ENCODE measurements around the gene MED4. TPM values are rescaled to one million over a fixed set of nuclear protein-coding genes. Genes with fewer than 3 reads are reported as not detected.

The MED4 gene
- total RNA-seq, 1 experiment from 2014 or later: 50.6 TPM

- no peaks in the 10 kb centered on the region for H3K9me3 ChIP-seq (ENCODE audit: control insufficient read depth, low read depth, low read length)
- H3T11ph ChIP-seq (ENCODE audit: low read length): no peak overlapping the region
- no peak overlapping the region for H2AK5ac ChIP-seq (ENCODE audit: insufficient read length, low read length)
- Mint-ChIP-seq H3K4me1 (peaks cover 32 to 36% of the 10 kb centered on the region in 2 experiments), H3K36me3 (ENCODE audit: insufficient read depth in 1 of 3, low read depth in 3 of 3) (peaks cover 0 to 4% (median 2%) of the 10 kb centered on the region in 3 experiments; a peak in 3 of 7 replicates), H3K27ac (peak overlapping the region in 2 of 3 experiments; percentile 13 to 85; a peak in 3 of 7 replicates), H3K27me3 (ENCODE audit: low read depth) (no peaks in the 10 kb centered on the region), H3K4me3 (no peak overlapping the region; a peak in 2 of 5 replicates), H3K9me3 (peaks cover 2 to 5% of the 10 kb centered on the region in 2 experiments; a peak in 2 of 5 replicates)
- TF ChIP-seq CTCF (conservative IDR thresholded peaks at IDR 0.05): no peak
- no peak overlapping the region for H2AFZ ChIP-seq (ENCODE audit: low read length)
- H3K18ac ChIP-seq (ENCODE audit: insufficient read length, low read depth, low read length): no peak overlapping the region
- peaks cover 2% of the 10 kb centered on the region; the same call in 1 of the 2 replicates for H3K4me1 ChIP-seq (ENCODE audit: insufficient read depth, low read length)
- H3K27ac ChIP-seq (ENCODE audit: insufficient read length, low read depth, low read length): peak overlapping the region; percentile 13
- H3K14ac ChIP-seq (ENCODE audit: insufficient read depth, low read length): no peak overlapping the region
- no peaks in the 10 kb centered on the region for H4K20me1 ChIP-seq (ENCODE audit: control insufficient read depth, insufficient read depth, insufficient read length)
- no peak overlapping the region for H4K5ac ChIP-seq (ENCODE audit: insufficient read length, low read depth, low read length)
- no peak overlapping the region for H3K56ac ChIP-seq (ENCODE audit: insufficient read length, low read depth, low read length)
- H3K79me1 ChIP-seq (ENCODE audit: insufficient read depth, low read depth, low read length, poor library complexity, severe bottlenecking): no peaks in the 10 kb centered on the region
- no peak overlapping the region for H2BK20ac ChIP-seq (ENCODE audit: low read depth, low read length, poor library complexity, severe bottlenecking)
- H3K9ac ChIP-seq (ENCODE audit: extremely low read depth, insufficient read length, low read length): no peak overlapping the region
- H3K79me2 ChIP-seq (ENCODE audit: insufficient read depth, low read length): peaks cover 26% of the 10 kb centered on the region
- H3K27me3 ChIP-seq (ENCODE audit: insufficient read depth, low read length): no peaks in the 10 kb centered on the region; the same call in 1 of the 2 replicates
- no CpG with 5 or more reads among the region's 3 CpGs for whole genome bisulfite sequencing (ENCODE audit: extremely low coverage, insufficient read length, low lambda C conversion rate)
- H2BK15ac ChIP-seq (ENCODE audit: low read depth, low read length): no peak overlapping the region
- no peaks in the 10 kb centered on the region for H3K23me2 ChIP-seq (ENCODE audit: insufficient read length, low read depth, low read length, poor library complexity, severe bottlenecking)
- no peak overlapping the region for H3K4ac ChIP-seq (ENCODE audit: low read depth, low read length)
- no peak overlapping the region for H3K23ac ChIP-seq (ENCODE audit: insufficient read length, low read depth, low read length)
- no peak overlapping the region for H2BK12ac ChIP-seq (ENCODE audit: insufficient read length, low read depth, low read length)
- H3K4me2 ChIP-seq (ENCODE audit: insufficient read depth, insufficient read length, low read length): peak overlapping the region; percentile 17
- H2BK5ac ChIP-seq (ENCODE audit: insufficient read length, low read length): no peak overlapping the region
- no peak overlapping the region for H4K8ac ChIP-seq (replicated peaks; ENCODE audit: insufficient read length, low read depth, low read length)
- no peak for DNase-seq
- H4K91ac ChIP-seq (ENCODE audit: insufficient read length, low read depth, low read length): no peak overlapping the region
- H2BK120ac ChIP-seq (ENCODE audit: low read depth, low read length, poor library complexity, severe bottlenecking): no peak overlapping the region
Observed at GRCh38 chr13:48096670-48097069, 1.8 kb upstream of the MED4 start.
